Right renal cortex interstitium (tissue), 3 donors: ENCODE measurements around the gene SIAH2. TPM values are rescaled to one million over a fixed set of nuclear protein-coding genes. Genes with fewer than 3 reads are reported as not detected.

Source experiments
- DNase-seq, 3 donors: peaks; one replicate each; pipeline ENCODE4 v3.0.0-alpha.2; 2013; ENCODE audit warnings: low read depth in 3 of 3, low spot score in 2 of 3
- polyA plus RNA-seq, 3 donors: library from polyadenylated mRNA; unstranded; fragments of 120-200 nt; gene quantifications; one replicate each; pipeline ENCODE4 v1.2.1, GENCODE V29; 2013; ENCODE audit not compliant: insufficient read length in 3 of 3

The SIAH2 gene
- polyA plus RNA-seq, 3 donors, result 18.7 to 20.6 (median 19.6) TPM

DNA sequence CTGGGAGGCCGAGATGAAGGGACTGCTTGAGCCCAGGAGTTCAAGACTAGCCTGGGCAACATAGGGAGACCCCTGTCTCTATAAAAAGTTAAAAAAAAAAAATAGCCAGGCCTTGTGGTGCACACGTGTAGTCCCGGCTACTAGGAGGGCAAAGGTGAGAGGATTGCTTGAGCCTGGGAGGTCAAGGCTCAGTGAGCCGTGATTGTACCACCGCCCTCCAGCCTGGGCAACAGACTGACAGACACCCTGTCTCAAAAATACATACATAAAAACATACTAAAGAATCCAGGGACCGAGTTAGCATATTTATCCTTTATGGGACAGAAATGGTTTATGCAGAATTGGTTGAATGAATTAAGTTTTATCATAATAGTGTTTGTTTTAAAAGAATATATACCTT lies 13.7 kb downstream of the SIAH2 start:
- no peak for DNase-seq

DNA sequence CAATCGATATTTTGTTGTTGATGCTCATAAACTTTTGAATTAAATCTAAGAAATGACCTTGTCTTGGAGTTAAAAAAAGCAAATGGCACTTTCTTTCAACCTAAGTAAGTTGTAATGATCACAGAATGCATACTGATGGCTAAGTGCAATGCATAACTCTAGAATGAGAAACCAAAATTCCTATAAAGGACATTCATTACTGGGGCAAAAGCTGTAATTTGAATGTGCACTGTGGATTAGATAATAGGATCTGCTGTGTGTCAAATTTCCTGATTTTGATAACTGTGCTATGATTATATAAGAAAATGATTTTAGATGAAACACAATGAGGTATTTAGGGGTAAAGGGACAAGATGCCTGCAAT lies 14.3 kb downstream of the SIAH2 start:
- DNase-seq, result no peak

DNA sequence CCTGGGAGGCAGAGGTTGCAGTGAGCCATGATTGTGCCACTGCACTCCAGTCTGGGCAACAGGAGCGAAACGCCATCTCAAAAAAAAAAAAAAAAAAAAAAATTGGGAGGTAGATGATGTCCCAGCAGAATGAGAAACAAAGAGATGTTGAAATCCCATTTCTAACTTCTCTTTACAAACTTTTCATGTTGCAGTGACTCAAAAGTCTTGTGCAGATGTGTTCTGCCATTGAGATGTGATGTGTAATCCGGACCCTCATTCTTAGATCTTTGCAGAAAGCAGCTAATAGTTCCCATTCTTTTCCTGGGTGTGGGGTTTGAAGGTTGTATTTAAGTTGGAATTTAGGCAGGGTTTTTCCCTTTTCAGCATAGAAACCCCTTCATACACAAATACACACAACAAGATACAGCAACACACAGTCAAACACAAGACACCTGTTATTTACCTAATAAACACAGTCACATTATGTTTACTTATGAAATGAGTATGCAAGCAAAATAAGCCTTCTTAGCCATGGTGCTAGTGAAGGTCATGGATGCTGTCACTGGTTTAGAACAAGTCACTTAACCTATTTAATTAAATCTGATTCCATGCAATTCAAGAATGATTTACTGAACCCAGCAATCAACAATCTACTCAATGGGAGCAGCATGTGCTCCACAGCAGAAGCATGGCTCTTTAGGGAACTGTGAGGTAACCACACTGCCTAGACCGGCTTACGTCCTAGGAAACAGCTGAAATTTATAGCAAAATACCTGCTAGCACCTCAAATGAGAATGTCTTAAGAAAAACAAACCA lies 14.9 kb downstream of the SIAH2 start:
- no peak for DNase-seq

DNA sequence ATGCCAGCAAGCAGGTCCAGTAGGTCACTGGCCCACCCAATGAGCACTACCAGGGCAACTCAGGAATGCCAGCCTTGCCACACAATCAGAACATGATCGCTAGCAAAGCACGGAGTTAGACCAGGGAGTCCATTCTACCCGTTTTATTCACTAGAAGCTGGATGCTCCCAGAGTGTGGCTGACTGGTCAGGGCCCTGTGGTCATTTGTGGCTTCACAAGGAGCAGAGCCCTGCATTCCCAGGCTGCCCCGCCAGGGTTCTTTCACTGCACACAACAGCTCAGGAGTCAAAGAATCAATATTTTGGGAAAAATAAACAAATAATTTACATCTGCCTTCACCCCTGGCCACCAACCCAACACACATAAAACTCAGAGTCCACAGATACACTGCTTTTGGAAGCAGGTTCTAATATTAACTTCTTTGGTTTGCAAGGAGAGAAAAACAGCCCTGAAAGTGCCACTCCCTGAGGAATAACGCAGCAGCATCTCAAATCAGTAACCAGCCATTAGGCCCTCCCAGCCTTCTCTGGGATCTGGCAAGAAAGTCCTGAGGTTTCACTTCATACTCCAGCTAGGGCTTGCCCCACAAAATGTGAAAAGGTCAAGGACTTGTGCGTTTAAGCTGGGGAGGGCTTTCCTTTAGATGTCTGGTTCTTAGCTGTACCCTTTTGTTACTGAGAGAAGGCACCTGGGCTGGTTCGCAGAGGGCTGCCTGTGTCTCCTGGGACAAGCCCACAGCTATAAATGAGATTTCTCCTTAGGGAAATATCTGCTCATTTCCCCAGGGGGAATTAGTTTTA lies 16.0 kb downstream of the SIAH2 start:
- no peak for DNase-seq

DNA sequence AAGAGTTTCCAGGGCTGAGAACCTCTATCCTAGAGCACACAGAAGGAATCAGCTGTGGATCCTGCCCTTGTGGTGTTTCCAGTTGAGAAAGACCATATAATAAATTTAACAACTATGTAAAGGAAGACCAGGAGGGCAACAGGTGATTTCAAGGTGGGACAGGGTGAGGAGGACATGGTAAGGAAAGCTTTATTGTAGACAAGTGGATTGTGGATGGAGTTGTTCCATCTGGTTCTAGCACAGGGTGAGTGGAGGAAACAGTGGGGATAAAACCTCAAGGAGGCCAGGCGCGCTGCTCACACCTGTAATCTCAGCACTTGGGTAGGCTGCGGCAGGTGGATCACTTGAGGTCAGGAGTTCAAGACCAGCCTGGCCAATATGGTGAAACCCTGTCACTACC lies 17.1 kb downstream of the SIAH2 start:
- DNase-seq, result no peak

DNA sequence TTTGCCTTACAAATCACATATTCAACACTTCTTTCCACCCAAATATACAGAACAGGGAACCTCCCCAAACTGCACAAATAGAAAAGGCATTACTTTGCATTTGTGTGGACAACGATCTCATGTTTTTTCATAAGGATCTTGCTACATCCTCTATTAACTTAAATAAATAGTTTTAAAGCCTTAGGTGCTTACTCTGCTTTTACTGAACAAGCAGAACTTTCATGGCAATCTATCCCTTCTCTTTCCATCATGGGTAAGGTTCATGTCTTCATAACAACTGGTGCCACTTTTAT lies 18.1 kb downstream of the SIAH2 start:
- no peak for DNase-seq

DNA sequence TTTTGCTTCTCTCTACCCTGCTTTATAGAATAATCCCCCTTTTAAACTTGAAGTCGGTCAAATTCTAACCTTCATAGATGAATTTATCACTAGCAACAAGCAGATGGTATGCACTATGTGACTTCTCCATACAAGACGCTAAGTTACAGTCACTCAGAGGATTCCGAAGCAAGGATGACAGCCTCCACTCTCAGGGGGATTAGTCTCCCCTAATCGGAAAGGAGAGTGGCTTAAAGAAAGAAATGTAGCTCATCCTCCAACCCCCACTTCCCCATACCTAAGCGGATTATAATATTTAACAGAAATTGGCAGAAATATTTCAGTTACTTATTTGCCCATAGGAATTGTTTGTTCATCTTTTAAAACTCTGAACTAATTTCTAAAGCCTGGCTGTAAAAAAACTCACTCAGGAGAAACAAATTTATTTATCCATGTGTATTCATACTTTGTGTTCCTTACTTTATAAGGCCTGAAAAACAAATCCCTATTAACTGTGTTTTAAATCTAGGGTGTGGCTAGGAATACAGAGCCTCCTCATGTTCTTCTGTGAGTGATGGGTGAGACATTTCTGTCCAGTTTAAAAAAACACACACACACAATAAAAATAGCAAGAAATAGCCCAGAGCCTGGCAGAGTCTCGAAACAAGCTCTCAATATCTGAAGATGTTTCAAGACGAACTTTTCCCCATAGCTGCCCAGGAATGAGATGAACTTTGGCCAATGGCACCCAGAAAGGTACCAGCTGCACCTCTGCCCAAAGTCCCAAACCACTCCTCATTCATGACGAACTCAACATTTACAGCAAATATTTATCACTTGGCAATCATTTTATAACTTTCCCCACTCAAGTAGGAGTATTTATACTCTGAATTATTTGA lies 18.7 kb downstream of the SIAH2 start:
- DNase-seq, result no peak

DNA sequence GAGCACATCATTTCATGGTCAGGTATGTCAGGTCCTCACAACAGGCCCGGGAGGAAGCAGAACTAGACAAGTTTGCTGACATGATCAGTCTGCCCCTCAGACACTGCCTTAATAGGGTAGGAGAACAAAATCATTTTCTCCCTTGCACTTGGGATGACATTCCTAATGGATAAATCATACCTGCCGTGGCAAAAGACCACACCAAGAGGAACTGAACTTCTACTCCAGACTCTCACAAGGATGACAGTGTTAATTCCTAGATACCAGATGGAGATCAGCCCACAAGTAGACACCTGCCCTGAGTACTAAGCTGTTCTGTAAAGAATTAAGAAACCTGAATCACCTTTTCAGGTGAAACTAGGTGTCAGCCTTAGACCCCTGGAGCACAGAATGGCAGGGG lies 19.5 kb downstream of the SIAH2 start:
- DNase-seq, result no peak

DNA sequence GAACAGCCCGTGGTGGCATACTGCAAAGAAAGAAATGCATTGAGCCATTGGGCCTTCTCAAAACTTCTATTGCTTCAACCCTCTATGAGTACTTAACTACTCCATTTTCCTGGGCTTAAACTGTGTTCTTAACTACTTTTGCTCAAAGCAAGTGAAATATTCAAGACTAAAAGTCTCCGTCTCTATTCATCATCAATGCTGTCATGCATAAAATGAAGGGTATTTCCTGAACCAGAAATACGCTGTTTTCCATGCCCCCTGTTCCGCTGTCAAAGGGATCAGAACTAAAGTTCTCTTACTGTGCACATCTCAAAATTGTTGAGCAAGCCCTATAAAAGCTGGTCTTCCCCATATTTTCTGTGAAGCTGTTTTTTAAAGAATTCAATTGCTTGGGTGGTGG lies 20.3 kb downstream of the SIAH2 start:
- no peak for DNase-seq

DNA sequence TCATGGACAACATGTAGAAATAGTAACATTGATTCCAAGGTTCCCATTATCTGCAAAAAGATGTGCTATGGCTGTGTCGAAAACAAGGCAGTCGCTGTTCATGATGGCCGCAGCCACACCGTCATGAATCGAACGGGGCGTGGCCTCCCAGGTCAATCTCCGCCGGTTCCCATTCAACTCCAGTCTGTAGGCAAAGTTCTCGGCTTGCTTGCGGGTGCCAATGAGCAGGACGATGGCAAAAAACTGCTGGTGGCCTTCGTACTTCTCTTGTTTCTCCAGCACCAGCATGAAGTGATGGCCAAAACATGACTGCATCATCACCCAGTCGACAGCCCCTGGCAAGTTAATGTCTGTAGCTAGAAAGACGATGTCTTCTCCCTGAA lies 20.8 kb downstream of the SIAH2 start:
- no peak for DNase-seq

DNA sequence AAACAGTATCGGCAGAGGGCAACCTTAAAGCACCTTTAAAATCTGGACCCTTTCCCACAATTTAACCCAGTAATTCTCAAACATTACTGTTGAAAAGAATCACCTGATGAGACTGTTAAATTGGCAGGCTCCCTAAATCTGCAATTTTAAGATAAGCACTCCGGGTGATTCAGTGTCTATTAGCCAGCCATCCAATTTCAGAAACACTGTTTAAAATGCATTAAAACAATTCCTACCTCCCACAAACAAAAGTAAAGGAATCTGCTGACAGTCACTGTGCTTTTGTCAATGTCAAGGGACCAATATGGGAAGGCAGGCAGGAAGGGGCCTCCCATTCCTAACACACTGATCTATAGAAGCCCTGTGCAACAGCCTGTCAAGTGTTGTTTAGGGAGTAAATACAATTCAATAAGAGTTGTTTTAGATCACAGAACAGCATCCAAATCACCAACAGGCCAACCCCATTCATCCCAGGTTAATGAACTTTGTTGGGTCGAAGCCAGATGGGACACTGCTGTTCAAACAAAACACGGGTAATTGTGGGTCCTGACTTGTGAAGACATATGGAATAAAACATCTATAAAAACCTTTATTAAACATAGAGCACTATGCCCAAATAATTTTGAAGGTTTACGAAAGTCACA lies 21.4 kb downstream of the SIAH2 start:
- no peak for DNase-seq

DNA sequence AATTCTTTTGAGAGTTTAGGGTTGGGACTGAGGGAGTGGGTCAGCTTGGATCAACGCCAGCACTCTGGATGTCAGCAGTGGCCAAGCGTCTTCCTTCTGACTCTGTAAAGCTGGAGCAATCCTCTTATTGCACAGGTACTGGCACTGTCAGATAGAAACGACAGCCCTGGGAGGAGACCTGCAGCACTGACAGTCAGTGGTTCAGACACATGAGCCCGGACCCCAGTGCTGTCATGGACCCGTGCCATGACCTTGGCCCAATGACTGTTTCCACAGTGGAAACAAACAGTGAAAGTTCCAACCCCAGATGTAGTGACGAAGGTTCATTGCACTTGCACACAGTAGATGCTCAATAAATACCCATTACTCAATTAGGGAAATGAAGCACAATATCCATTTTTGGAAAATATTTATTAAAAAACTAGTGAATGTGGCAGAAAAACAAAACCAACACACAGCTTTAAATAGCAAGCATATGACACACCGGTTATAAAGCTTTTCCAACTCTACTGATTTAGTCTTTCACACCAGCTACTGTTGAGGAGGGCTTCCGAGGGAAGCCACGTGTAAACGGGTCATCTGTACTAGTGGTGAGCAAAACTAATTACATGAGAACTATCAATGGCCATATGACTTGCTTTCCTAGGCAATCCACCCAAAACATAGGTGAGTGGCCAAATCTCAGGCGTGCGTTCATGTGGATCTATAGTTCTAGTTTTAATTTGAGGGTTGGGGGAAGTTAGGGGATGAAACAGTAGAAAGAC lies 22.1 kb downstream of the SIAH2 start:
- no peak for DNase-seq

DNA sequence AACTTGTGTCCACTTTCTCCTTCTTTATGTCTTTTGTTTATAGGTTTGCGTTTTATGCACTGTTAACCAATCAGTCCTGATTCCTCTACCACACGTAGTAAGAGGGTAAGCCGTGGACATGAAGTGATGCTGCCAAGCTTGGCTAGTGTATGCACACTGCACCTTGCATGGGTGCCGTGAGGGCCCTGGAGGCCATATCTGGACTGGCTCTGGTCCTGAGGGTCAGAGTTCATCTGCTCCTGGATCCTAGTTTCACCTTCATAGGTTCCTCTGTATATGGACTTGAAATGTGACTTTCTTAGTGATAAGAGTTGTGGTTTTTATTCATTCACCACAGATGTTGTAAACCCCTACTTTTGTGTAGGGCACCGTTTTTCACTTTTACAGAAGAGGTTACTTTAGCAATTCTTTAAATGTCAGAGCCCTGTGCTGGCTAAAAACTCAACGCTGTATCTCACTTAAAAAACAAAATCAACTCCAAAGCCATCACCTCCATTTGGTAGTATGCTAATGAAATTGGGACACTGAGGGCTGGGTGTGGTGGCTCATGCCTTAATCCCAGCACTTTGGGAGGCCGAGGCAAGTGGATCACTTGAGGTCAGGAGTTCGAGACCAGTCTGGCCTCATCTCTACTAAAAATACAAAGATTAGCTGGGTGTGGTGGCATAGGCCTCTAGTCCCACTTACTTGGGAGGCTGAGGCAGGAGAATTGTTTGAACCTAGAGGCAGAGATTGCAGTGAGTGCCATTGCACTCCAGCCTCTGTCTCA lies 22.9 kb downstream of the SIAH2 start:
- no peak for DNase-seq

DNA sequence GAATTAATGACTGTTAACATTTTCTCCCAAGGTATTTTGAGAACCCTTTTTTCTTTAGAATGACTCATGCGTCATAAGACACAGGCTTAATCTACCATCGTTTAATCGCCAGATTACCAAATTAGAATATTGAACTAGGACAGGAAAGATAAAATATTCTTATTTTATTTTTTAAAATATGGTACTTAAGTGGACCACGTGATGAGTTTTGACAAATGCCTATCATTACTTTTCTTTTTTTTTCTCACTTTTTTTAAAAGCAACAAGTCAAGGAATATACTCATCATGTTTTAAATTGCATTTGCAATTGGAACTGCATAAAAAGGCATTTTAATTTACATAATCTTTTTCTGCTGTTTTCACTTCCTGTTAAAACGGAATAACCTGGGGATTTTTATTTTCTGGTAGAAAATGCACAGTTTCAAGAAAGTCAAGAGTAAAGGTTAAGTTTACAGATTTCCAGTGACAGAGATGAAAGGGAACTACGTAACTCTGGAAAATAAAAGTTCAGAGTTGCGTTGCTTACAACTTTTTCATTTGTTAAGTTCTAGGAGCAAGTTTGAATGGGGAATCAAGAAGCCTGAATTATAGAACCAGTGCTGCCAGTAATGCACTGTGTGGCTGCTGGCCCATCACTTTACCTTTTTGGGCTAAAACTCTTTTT lies 23.6 kb downstream of the SIAH2 start:
- DNase-seq, result no peak

DNA sequence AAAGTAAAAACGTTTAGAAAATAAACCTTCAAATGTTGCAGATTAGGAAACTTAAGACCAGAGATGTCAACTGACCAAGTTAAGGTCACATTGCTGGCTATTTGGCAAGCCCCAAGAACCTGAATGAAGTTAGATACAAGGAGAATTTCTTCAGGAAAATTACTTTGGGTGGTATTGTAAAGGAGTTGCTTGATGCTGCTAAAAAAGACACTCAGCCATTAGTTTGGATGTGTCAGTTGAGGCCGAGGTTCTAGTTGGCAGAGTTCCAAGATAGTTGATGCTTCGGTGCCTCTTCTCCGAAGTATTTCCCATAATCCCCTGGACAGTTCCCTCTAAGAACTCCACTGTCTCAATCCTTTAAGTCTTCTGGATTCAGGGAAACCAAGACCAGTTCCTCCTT lies 24.3 kb downstream of the SIAH2 start:
- no peak for DNase-seq

DNA sequence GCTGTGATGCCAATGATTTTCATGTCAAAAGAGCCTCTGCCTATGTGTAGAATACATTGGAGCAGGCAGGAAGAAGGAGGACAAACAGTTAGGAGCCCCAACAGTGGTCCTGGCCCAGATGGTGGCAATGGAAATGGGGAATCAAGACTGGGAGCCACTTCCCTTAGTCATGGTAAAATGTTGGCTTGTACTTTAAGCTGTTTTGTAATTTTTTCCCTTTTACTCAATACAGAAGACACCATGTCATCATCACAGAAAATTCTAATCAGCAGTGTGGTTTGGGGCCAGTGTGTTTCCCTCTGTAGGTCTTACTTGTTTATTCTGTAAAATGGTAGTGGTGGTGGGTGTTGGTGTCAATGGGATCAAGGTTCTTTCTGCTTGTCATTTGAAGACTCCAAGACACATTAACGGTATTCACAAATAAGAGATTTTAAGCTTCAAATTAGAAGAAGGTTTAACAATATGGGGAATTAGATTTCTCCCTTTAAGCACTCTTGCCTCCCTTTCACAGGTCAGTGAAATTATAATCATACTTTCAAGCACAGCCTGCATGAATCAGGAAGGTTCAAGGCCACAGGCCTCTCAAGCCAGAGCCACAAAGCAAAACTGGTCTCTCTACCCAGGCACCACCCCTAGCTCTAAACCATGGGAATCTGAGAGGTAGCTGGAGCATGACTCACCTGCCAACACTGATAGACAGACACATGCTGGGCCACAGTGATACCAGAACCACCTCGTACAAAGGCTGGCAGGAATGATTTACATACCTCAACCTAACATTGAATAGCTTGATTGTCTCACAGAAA lies 24.9 kb downstream of the SIAH2 start:
- DNase-seq, result no peak

DNA sequence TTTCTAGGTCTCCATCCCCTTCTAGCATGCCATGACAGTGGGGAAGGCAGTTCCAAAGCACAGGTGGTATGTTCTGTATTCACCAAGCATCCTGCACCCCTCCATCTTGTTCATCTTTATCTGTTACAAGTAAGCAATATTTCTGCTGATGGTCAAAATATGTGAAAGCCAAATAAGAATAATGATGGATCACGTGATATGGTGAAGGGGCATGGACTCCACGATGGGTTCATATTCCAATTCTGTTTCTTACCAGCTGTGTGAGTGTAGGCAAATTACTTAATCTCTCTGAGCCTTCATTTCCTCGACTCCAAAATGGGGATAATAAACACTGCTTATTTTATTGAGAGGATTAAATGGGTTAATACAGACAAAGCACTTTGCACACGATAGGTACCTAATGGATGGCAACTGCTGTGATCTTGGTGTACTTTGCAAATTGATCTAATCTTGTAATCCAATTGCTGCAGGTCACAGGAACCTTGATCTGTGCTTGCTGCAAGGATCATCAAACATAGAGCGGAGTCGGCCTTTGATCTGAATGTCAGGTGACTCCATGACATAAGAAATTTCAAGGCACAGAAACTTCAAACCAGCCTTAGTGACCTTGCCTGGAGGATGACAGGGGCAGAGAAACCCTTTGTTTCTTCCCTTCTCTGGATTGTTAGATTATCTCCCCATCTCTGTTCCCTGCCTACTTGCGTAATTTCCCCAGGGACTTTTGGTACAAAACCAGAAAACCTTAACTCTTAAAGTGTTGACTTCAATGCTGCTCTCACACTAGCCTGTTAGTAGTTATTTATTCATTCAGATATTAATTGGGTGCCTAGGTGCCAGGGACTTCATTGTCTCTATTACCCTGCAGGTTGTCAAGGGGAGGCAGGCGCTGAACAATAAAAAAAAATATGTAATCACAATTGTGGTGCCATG lies 25.8 kb downstream of the SIAH2 start:
- no peak for DNase-seq
